Stimulated activated CD4-positive, alpha-beta T cell treated with anti-CD3 and anti-CD28 coated beads, TNF-alpha, amount 100 ng/mL, for 48 hours (primary cell): ENCODE results near the gene MCEE.
"Not testable (repeated sequence)": the region's sequence is repeated elsewhere in the genome, so short reads cannot be mapped to it uniquely, and the experiment has no call there.

Source experiments
- DNase-seq, 3 donors: peaks; one replicate each; pipeline ENCODE4 v3.0.0-alpha.2; 2020; ENCODE audit warnings: low read depth in 3 of 3

The MCEE gene

GRCh38 chr2:71083297-71083696, 46.7 kb downstream of the MCEE start:
- DNase-seq = not testable (repeated sequence)

DNA sequence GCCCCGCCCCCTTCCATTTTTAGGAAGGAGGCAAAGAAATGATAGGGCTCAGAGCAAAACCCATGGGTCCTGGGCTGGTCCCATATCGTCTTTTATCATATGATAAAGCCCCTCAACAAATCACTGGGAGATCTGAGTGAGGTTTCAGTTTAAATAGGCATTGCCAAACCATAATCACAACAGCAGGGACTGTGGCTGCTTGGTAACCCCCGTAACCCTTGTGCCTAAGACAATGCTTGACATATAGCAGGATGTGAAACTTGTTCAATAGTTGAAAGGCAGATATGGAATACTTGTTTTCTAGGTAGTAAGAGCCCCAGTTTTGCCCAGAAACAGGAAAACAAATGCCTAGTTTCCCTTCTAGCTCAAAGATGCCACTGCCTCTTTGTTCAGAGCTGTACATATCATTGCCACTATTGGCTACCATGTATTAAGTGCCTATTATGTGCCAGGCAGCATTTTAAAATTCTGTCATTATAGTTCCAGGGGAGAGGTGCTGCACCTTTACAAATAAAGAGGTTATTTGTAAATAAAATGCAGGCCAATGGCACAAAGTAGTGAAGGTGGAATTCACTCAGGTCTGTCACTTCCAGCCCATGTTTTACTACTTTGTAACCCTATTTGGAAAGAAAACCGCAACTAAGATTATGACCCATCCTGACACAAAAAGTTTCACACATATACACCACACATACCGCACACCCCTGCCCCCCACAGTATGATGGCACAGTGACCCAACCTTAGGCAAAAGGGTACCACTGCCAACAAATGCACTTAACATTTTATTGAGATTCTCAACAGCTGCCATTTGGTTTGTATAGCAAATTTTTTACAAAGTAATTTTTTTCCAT, 47.4 kb downstream of the MCEE start:
- DNase-seq = peak; percentile 27 to 50 (median 39)

- no peak for DNase-seq
Observed at GRCh38 chr2:71078624-71079023, 51.4 kb downstream of the MCEE start.

- DNase-seq = no peak
Observed at GRCh38 chr2:71074893-71075395, 55.1 kb downstream of the MCEE start.

- DNase-seq = no peak
Observed at GRCh38 chr2:71073475-71073874, 56.6 kb downstream of the MCEE start.

GRCh38 chr2:71072492-71072891, 57.5 kb downstream of the MCEE start:
- no peak for DNase-seq

DNA sequence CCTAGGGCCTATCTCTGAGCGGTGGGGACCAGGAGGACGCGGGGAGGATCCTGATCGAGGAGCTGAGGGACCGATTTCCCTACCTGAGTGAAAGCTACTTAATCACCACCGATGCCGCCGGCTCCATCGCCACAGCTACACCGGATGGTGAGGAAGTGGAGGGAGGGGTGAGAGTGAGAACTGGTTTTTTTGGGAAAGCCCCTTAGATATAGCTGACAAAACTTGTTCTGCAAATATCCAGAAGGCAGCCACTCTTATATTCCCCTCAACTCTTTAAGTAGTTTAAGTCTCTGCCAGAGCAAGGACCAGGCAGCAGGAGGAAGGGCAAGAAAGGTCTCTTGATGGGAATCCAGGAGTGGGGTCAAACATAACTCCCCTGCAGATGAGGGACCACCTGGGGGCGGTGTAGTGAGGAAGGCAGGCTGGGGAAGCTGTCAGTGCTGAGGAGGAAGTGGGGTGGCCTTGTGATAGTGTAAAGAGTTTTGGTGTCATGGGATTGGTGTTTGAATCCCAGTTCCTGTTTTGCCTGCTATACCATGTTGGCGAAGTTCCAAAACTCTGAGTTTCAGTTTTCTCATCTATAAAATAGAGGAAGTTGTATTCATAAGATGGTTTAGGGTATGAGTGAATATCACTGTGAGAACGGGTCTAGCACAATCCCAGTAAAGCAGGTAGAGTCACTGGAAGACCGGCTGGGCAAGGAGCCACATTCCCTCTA, 58.2 kb downstream of the MCEE start:
- DNase-seq = peak; percentile 33 to 41 (median 39)

- DNase-seq = no peak
Observed at GRCh38 chr2:71070294-71071093, 59.5 kb downstream of the MCEE start.

DNA sequence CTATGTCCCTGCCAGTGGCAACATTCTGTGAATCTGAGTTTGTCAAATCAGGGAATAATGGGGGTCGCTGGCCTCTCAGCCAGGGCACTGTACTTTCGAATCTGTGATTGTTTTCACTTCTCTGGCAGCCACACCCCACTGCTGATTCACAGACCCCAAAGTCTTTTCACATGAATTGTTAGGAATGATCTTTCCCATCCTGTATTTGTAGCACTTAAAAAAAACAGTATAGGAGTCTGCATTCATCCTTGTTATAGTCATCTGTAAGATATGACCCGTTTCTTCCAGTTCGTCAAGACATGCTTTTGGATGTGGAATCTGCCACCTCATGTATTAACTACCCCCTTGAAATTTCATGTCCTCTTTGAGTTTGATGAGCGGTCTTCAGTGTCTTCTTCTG, 60.7 kb downstream of the MCEE start:
- no peak for DNase-seq

- peak; percentile 88 to 95 (median 92) for DNase-seq
Observed at GRCh38 chr2:71068218-71069035, 61.6 kb downstream of the MCEE start, which contains the start of gene NAGK. TSS of gene NAGK (plus strand) at chr2:71068648. CDS start at chr2:71068684, 36 bp downstream.

DNA sequence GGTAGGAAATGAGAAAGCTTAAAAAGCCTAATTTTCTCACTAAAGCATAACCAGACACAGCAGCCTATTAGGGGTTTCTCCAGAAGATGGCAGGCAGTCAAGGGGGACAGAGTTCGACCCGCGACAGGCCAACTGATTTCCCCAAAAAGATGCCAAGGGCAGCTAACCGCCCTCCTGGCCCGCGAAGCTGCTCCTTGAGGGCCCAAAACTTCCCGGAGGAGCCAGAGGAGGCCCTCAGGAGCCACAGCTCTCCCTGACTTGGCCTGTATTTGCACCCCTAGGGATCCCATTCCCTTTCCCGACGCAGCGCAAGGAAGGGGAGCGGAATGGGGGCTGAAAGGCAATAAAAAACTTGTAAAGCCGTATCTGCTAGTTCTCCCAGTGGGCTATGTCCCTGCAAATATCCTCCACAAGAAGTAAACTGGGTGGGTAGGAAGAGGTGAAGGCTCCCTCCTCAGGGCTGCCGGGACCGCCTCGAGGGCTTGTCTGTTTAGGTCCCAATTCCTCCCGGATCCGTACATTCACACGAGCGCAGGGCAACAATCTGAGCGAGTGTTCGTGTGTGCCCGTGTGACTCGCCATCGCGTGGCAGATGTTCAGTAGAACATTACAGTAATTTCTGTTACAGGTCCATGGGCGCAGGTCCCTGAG, 62.3 kb downstream of the MCEE start:
- DNase-seq = no peak

DNA sequence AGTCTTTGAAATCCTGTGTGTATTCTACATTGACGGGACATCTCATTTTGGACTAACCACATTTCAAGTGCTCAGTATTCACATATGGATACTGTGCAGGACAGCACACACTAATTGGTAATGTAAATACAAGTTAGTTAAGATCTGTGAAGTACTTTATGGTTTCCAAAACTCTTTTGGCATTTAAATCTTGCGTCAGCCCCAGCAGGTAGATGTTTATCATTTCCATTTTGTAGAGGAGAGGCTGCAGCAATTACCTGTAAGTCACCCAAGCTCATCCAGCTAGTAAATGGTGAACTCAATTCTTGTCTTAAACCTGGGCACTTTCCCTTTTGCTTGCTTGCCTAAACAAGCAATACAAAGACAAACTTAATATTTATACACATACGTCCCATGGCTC, 63.2 kb downstream of the MCEE start:
- no peak for DNase-seq

GRCh38 chr2:71064754-71065621, 65.0 kb downstream of the MCEE start:
- DNase-seq = no peak

DNA sequence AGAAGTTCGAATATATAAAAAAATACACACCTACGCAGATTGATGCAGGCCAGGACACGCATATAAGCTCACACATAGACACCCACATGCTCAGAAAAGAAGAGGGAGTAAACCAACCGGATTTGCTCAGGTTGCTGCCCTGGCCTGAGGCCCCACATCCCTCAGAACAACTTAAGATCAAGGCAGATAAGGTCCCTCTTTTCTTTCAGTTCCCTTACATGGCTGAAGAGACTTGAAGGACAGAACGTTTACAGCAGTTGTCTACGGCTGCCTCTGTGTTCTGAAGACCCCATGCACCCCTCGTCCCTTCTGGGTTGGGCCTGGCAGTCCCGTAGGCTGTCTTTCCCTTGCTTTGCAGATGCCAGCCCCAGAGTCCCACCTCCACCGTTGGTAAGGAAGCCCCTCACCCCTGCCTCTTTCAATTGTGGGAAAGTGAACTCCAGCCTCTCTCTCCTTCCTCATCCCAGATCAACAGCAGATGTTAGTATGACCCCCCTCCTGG, 65.9 kb downstream of the MCEE start:
- DNase-seq = no peak

GRCh38 chr2:71063216-71063615, 66.8 kb downstream of the MCEE start:
- no peak for DNase-seq

GRCh38 chr2:71060871-71061270, 69.2 kb downstream of the MCEE start:
- DNase-seq = no peak

- DNase-seq = no peak
Observed at GRCh38 chr2:71060211-71060610, 69.8 kb downstream of the MCEE start.
